T-helper 2 cell treated with Interferon-gamma antibody and Interleukin-4, amounts not matched to agents 5 μg/mL and 100 μg/mL, for 36 hours (primary cell): ENCODE results near the gene RAPGEF2.

ENCODE experiments used
- DNase-seq: peaks from one replicate; pipeline ENCODE4 v3.0.0; 2021; ENCODE audit warnings: low spot score
- H3K27ac Mint-ChIP-seq: one replicate; pipeline ENCODE4 v1.8.0; 2021; ENCODE audit warnings: mild to moderate bottlenecking, mixed read lengths
- H3K27me3 Mint-ChIP-seq: one replicate; pipeline ENCODE4 v1.8.0; 2021; ENCODE audit warnings: low read depth, mixed read lengths
- H3K36me3 Mint-ChIP-seq: one replicate; pipeline ENCODE4 v1.8.0; 2021; ENCODE audit warnings: low read depth, mixed read lengths
- H3K4me1 Mint-ChIP-seq: one replicate; pipeline ENCODE4 v1.8.0; 2021; ENCODE audit warnings: low read depth, mixed read lengths
- H3K4me3 Mint-ChIP-seq: one replicate; pipeline ENCODE4 v1.8.0; 2022; ENCODE audit warnings: mild to moderate bottlenecking, moderate library complexity, mixed read lengths
- H3K9me3 Mint-ChIP-seq: one replicate; pipeline ENCODE4 v1.8.0; 2021; ENCODE audit warnings: mixed read lengths

RAPGEF2 gene

GRCh38 chr4:159221280-159221679 is 118.4 kb downstream of the RAPGEF2 start:
- H3K27ac Mint-ChIP-seq, result no peak overlapping the region
- H3K4me3 Mint-ChIP-seq, result no peak overlapping the region
- H3K27me3 Mint-ChIP-seq, result peaks cover 3% of the 10 kb centered on the region
- DNase-seq, result no peak
- H3K36me3 Mint-ChIP-seq, result no peaks in the 10 kb centered on the region
- H3K4me1 Mint-ChIP-seq, result no peaks in the 10 kb centered on the region
- no peaks in the 10 kb centered on the region for H3K9me3 Mint-ChIP-seq

GRCh38 chr4:159222043-159222552 is 119.2 kb downstream of the RAPGEF2 start:
- Mint-ChIP-seq H3K27ac (no peak overlapping the region), H3K27me3 (peaks cover 5% of the 10 kb centered on the region), H3K9me3 (no peaks in the 10 kb centered on the region), H3K4me1 (no peaks in the 10 kb centered on the region), H3K36me3 (no peaks in the 10 kb centered on the region), H3K4me3 (no peak overlapping the region)
- no peak for DNase-seq

GRCh38 chr4:159224408-159224807 is 121.5 kb downstream of the RAPGEF2 start:
- Mint-ChIP-seq H3K27ac (no peak overlapping the region), H3K4me3 (no peak overlapping the region), H3K9me3 (no peaks in the 10 kb centered on the region), H3K27me3 (peaks cover 5% of the 10 kb centered on the region), H3K4me1 (no peaks in the 10 kb centered on the region), H3K36me3 (no peaks in the 10 kb centered on the region)
- DNase-seq, result no peak

GRCh38 chr4:159227378-159227777 is 124.5 kb downstream of the RAPGEF2 start:
- Mint-ChIP-seq H3K4me3 (no peak overlapping the region), H3K27ac (no peak overlapping the region), H3K9me3 (no peaks in the 10 kb centered on the region), H3K27me3 (peaks cover 5% of the 10 kb centered on the region), H3K36me3 (no peaks in the 10 kb centered on the region), H3K4me1 (no peaks in the 10 kb centered on the region)
- no peak for DNase-seq

GRCh38 chr4:159227984-159228383 is 125.1 kb downstream of the RAPGEF2 start:
- no peak overlapping the region for H3K4me3 Mint-ChIP-seq
- DNase-seq, result no peak
- H3K9me3 Mint-ChIP-seq, result no peaks in the 10 kb centered on the region
- no peak overlapping the region for H3K27ac Mint-ChIP-seq
- no peaks in the 10 kb centered on the region for H3K36me3 Mint-ChIP-seq
- no peaks in the 10 kb centered on the region for H3K4me1 Mint-ChIP-seq
- H3K27me3 Mint-ChIP-seq, result peaks cover 5% of the 10 kb centered on the region

GRCh38 chr4:159229164-159229563 is 126.3 kb downstream of the RAPGEF2 start:
- no peaks in the 10 kb centered on the region for H3K4me1 Mint-ChIP-seq
- H3K27ac Mint-ChIP-seq, result no peak overlapping the region
- no peaks in the 10 kb centered on the region for H3K36me3 Mint-ChIP-seq
- no peak overlapping the region for H3K4me3 Mint-ChIP-seq
- DNase-seq, result no peak
- H3K27me3 Mint-ChIP-seq, result peaks cover 5% of the 10 kb centered on the region
- H3K9me3 Mint-ChIP-seq, result no peaks in the 10 kb centered on the region

GRCh38 chr4:159232465-159233106 is 129.7 kb downstream of the RAPGEF2 start:
- Mint-ChIP-seq H3K9me3 (no peaks in the 10 kb centered on the region), H3K4me1 (peaks cover 3% of the 10 kb centered on the region), H3K4me3 (no peak overlapping the region), H3K27ac (no peak overlapping the region), H3K27me3 (no peaks in the 10 kb centered on the region), H3K36me3 (no peaks in the 10 kb centered on the region)
- no peak for DNase-seq

GRCh38 chr4:159235779-159236368 is 133.0 kb downstream of the RAPGEF2 start:
- peaks cover 3% of the 10 kb centered on the region for H3K4me1 Mint-ChIP-seq

GRCh38 chr4:159237975-159238374 is 135.1 kb downstream of the RAPGEF2 start:
- Mint-ChIP-seq H3K9me3 (no peaks in the 10 kb centered on the region), H3K27ac (no peak overlapping the region), H3K27me3 (no peaks in the 10 kb centered on the region), H3K4me3 (no peak overlapping the region), H3K4me1 (peaks cover 3% of the 10 kb centered on the region), H3K36me3 (no peaks in the 10 kb centered on the region)
- no peak for DNase-seq

More at GRCh38 chr4:159235779-159236368, 133.0 kb downstream of the RAPGEF2 start:
- no peaks in the 10 kb centered on the region for H3K27me3 Mint-ChIP-seq
- H3K36me3 Mint-ChIP-seq, result no peaks in the 10 kb centered on the region
- no peak overlapping the region for H3K27ac Mint-ChIP-seq
- H3K4me3 Mint-ChIP-seq, result no peak overlapping the region
- DNase-seq, result no peak
- H3K9me3 Mint-ChIP-seq, result no peaks in the 10 kb centered on the region

GRCh38 chr4:159238631-159239030 is 135.8 kb downstream of the RAPGEF2 start:
- DNase-seq, result no peak
- no peak overlapping the region for H3K4me3 Mint-ChIP-seq

GRCh38 chr4:159239629-159240028 is 136.8 kb downstream of the RAPGEF2 start:
- Mint-ChIP-seq H3K36me3 (no peaks in the 10 kb centered on the region), H3K27ac (no peak overlapping the region), H3K27me3 (no peaks in the 10 kb centered on the region), H3K4me1 (peaks cover 3% of the 10 kb centered on the region), H3K4me3 (no peak overlapping the region), H3K9me3 (no peaks in the 10 kb centered on the region)
- no peak for DNase-seq

More at GRCh38 chr4:159238631-159239030, 135.8 kb downstream of the RAPGEF2 start:
- Mint-ChIP-seq H3K36me3 (no peaks in the 10 kb centered on the region), H3K4me1 (peaks cover 3% of the 10 kb centered on the region), H3K27me3 (no peaks in the 10 kb centered on the region), H3K9me3 (no peaks in the 10 kb centered on the region), H3K27ac (no peak overlapping the region)

GRCh38 chr4:159240046-159240445 is 137.2 kb downstream of the RAPGEF2 start:
- Mint-ChIP-seq H3K27me3 (no peaks in the 10 kb centered on the region), H3K27ac (no peak overlapping the region), H3K4me1 (peaks cover 3% of the 10 kb centered on the region), H3K36me3 (no peaks in the 10 kb centered on the region), H3K9me3 (no peaks in the 10 kb centered on the region), H3K4me3 (no peak overlapping the region)
- DNase-seq, result no peak

GRCh38 chr4:159240687-159241086 is 137.8 kb downstream of the RAPGEF2 start:
- Mint-ChIP-seq H3K4me3 (no peak overlapping the region), H3K27ac (no peak overlapping the region), H3K9me3 (no peaks in the 10 kb centered on the region), H3K4me1 (peaks cover 3% of the 10 kb centered on the region), H3K27me3 (no peaks in the 10 kb centered on the region), H3K36me3 (no peaks in the 10 kb centered on the region)
- DNase-seq, result no peak

GRCh38 chr4:159242427-159242826 is 139.5 kb downstream of the RAPGEF2 start:
- Mint-ChIP-seq H3K27ac (no peak overlapping the region), H3K9me3 (no peaks in the 10 kb centered on the region)

More at GRCh38 chr4:159242427-159242826, 139.5 kb downstream of the RAPGEF2 start:
- no peak for DNase-seq
- Mint-ChIP-seq H3K36me3 (no peaks in the 10 kb centered on the region), H3K4me1 (no peaks in the 10 kb centered on the region), H3K4me3 (no peak overlapping the region), H3K27me3 (no peaks in the 10 kb centered on the region)
